ENCODE measurements around the gene MOCOS. TPM values are rescaled to one million over a fixed set of nuclear protein-coding genes. Genes with fewer than 3 reads are reported as not detected.

The MOCOS gene
- total and polyA plus RNA-seq, 2 of the 13 experiments (the other 11 are each of a cell fraction or from before 2014, with no cell fraction given), result 7.7 to 15.4 TPM

DNA sequence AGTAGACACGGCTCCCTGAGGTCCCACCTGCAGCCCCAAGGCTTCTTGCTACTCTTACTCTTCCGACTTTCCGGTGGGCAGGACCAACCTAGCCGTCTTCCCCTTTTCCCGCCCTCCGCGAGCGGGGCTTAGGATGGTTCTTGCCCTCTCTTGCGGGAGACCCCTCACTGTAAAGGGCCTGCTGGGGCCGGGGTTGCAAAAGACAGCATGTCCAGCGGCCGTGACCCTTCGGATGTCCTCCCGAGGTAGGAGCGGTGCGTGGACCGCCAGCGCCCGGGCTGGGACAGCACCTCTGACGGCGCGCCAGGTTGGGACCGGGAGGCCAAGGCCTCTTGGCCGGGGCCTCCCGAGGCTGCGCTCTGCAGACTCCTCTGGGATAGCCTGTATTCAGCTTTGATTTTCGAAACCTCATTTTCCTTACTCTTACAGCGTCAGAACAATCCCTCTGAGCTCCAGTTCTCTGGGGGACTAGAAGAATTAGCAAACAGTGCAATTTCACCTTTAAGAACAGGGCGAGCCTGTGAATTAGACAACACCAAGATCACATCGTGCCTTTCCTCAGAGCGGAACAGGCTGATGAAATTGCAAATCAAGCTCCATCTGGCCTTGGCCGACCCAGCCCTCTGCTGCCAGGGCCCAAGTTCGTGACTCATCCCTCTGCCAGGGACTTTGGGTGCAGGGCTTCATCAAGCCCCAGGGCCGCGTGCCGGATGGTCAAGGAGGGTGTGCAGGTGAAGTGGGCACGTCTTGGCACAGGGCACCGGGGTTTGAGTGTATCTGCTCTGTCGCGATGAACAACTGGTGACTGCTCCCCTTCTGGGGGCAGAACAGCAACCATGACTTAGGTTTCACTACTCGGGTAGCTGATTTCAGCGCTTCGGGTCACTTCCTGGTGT lies 777 bp downstream of the MOCOS start (continued):
- no peak for TF ChIP-seq ZFP36 (IDR thresholded peaks at IDR 0.05; ENCODE audit: borderline replicate concordance, low read depth, low read length, partially characterized antibody)
- 0 out of 2 replicates have a peak, but pooled peaks have one; percentile 5 for TF ChIP-seq ZNF160 (CRISPR knock-in tag; IDR thresholded peaks at IDR 0.05)
- TF ChIP-seq, protein P1, sequence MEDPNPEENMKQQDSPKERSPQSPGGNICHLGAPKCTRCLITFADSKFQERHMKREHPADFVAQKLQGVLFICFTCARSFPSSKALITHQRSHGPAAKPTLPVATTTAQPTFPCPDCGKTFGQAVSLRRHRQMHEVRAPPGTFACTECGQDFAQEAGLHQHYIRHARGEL (CRISPR knock-in tag; IDR thresholded peaks at IDR 0.05), result no peak
- 0 out of 2 replicates have a peak, but pooled peaks have one; percentile 50 for TF ChIP-seq NFKB2 (CRISPR knock-in tag; IDR thresholded peaks at IDR 0.05; ENCODE audit: borderline replicate concordance)

DNA sequence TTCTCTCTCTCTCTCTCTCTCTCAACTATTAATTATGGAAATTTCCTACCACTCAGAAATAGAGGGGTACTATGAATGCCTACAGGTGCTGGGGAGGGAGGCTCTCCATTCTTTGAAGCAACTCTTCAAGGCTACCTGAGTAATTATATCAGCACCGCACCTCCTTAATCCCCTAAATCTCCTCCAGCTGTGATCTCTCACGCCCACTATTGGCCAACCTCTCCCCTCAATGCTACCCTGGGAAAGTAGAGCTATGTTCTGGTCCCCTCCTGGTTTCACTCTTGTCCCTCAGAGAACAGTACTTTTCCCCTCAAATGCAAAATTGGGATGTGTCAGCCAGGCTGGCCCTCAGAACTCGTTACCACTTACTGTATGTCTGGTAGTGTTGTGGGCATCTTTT lies 1.6 kb downstream of the MOCOS start:
- TF ChIP-seq, protein P2, sequence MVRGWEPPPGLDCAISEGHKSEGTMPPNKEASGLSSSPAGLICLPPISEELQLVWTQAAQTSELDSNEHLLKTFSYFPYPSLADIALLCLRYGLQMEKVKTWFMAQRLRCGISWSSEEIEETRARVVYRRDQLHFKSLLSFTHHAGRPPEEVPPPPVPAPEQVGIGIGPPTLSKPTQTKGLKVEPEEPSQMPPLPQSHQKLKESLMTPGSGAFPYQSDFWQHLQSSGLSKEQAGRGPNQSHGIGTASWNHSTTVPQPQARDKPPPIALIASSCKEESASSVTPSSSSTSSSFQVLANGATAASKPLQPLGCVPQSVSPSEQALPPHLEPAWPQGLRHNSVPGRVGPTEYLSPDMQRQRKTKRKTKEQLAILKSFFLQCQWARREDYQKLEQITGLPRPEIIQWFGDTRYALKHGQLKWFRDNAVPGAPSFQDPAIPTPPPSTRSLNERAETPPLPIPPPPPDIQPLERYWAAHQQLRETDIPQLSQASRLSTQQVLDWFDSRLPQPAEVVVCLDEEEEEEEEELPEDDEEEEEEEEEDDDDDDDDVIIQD (CRISPR knock-in tag; IDR thresholded peaks at IDR 0.05; ENCODE audit: low read depth), result no peak
- TF ChIP-seq STAG1 (CRISPR knock-in tag; IDR thresholded peaks at IDR 0.05) (peak; percentile 61), ZNF747 (CRISPR knock-in tag; IDR thresholded peaks at IDR 0.05; ENCODE audit: borderline replicate concordance) (peak; percentile 66; the same call in 1 of the 2 replicates), SETDB1 (CRISPR knock-in tag; IDR thresholded peaks at IDR 0.05; ENCODE audit: borderline replicate concordance) (no peak), NR2F6 (IDR thresholded peaks at IDR 0.05) (no peak), NR2F6 (CRISPR knock-in tag; IDR thresholded peaks at IDR 0.05) (no peak), SRY (CRISPR knock-in tag; IDR thresholded peaks at IDR 0.05) (no peak), POLR2AphosphoS5 (IDR thresholded peaks at IDR 0.05; ENCODE audit: low read depth, low read length) (no peak), POLR2G (IDR thresholded peaks at IDR 0.05; ENCODE audit: low read depth, low read length) (no peak)
- TF ChIP-seq, protein P3, sequence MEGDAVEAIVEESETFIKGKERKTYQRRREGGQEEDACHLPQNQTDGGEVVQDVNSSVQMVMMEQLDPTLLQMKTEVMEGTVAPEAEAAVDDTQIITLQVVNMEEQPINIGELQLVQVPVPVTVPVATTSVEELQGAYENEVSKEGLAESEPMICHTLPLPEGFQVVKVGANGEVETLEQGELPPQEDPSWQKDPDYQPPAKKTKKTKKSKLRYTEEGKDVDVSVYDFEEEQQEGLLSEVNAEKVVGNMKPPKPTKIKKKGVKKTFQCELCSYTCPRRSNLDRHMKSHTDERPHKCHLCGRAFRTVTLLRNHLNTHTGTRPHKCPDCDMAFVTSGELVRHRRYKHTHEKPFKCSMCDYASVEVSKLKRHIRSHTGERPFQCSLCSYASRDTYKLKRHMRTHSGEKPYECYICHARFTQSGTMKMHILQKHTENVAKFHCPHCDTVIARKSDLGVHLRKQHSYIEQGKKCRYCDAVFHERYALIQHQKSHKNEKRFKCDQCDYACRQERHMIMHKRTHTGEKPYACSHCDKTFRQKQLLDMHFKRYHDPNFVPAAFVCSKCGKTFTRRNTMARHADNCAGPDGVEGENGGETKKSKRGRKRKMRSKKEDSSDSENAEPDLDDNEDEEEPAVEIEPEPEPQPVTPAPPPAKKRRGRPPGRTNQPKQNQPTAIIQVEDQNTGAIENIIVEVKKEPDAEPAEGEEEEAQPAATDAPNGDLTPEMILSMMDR (CRISPR knock-in tag; IDR thresholded peaks at IDR 0.05), result peak; percentile 57
- CTCF ChIA-PET (ENCODE audit: low intra/inter-chr PET ratio, low total read pairs), result no interaction called here
- FAIRE-seq (no peak), DNase-seq (ENCODE audit: low spot score) (no peak), ATAC-seq (no peak)
- no peaks in the 10 kb centered on the region for H3K9me3 ChIP-seq (ENCODE audit: low read length)
- in situ Hi-C loops (cut with HindIII; ENCODE audit: extremely low pct_ligation_motif_present, low pct_unique_long_range_greater_than_20kb) (no loop called here), intact Hi-C loops (cut with micrococcal nuclease; ENCODE audit: unreplicated experiment) (loop anchor here (2.0 to 10.0 kb wide), 2 partner anchors 60 to 66 kb away; partner anchors contain the start of genes ELP2 and SLC39A6)
- peak overlapping the region; percentile 95 for H3K9ac ChIP-seq (ENCODE audit: insufficient read depth, low read depth, low read length)
- peaks cover 36% of the 10 kb centered on the region for H3K79me2 ChIP-seq (ENCODE audit: insufficient read depth, low read length)
- H3K27me3 ChIP-seq (ENCODE audit: control insufficient read depth in 1 of 2, insufficient read depth in 2 of 2, low read length in 2 of 2), result no peaks in the 10 kb centered on the region; a peak in 1 of 5 replicates
- H3K4me1 ChIP-seq (ENCODE audit: insufficient read depth, low read length), result peaks cover 46% of the 10 kb centered on the region
- BruUV-seq (replicated peaks), result no TSS peak
- no peaks in the 10 kb centered on the region for H4K20me1 ChIP-seq (ENCODE audit: insufficient read depth, low read length)
- peak overlapping the region; percentile 70 for H3K4me2 ChIP-seq (ENCODE audit: low read depth, low read length)
- peak overlapping the region; percentile 2 to 86 (median 81); a peak in 5 of 6 replicates for H3K4me3 ChIP-seq (replicated peaks in 1 of 3; ENCODE audit: insufficient read depth in 1 of 3, low read depth in 2 of 3, low read length in 3 of 3)
- POLR2A ChIA-PET, result interaction anchor here (0.7 to 7.4 kb wide), 7 partner anchors 8 to 59 kb away, joined by 3 to 103 read pairs (median 6); partner anchors contain the start of genes ELP2 and SLC39A6
- WGBS (ENCODE audit: low lambda C conversion rate), result 54% methylated on average over 3 of the region's 3 CpGs
- peaks cover 4 to 11% of the 10 kb centered on the region in 2 experiments; a peak in 2 of 5 replicates for H3K36me3 ChIP-seq (replicated peaks in 1 of 2; ENCODE audit: control insufficient read depth in 1 of 2, insufficient read depth in 2 of 2, low read length in 2 of 2)
- no peak overlapping the region for H2AFZ ChIP-seq (ENCODE audit: low read length)
- H3K27ac ChIP-seq (ENCODE audit: extremely low read length, insufficient read depth, low read length), result peak overlapping the region; percentile 72
